GM18511 (cell line): Measurements from ENCODE around the gene OGN.

ENCODE experiments used
- ATAC-seq: cut with Tn5 transposase; IDR thresholded peaks from one replicate; pipeline ENCODE4 v1.9.1; 2021; ENCODE audit warnings: mild to moderate bottlenecking, moderate library complexity; ENCODE audit not compliant: unreplicated experiment

Gene OGN

DNA sequence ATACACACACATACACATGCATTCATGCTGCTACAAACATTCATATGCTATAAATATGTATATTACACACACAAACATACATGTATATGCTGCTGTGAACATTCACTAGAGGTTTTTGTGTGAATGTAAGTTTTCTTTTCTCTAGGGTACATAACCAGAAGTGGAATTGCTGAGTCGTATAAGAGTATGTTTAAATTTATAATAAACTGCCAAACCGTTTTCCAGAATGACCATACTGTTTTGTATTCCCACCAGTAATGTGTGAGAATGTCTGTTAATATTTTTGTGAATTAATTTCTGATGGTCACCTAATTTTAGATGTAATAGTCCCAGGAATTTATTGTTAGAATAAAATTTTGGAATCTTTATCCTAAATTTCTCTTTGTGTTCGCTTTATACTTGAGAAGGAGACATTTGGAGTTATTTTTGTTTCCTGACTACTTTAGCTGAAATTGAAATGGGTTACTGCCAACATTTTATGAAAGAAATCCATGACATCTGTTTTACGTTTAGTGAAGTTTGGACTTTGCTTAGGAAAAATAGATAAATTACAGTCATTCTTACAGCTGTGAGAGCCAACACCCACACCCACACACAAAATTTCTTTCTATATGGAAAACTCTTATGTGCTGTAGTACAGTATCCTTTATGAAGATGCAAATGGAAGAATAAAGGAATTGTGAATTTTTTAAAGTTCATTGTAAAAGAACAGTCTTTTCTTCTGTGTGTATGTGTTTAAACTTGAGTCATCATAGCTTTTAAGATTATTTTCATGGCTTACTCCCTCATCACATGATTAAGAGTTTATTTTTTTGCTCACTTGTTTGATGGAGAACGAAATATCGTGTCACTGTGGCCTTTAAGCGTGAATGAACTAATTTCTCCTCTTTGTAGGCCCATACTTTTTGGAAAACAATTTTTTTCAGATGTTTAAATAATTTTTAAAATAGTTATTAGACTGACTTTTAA is 54.3 kb downstream of the OGN start:
- no peak for ATAC-seq

- ATAC-seq, result no peak
These were observed 58.8 kb downstream of the OGN start for GRCh38 chr9:92345582-92345981.

DNA sequence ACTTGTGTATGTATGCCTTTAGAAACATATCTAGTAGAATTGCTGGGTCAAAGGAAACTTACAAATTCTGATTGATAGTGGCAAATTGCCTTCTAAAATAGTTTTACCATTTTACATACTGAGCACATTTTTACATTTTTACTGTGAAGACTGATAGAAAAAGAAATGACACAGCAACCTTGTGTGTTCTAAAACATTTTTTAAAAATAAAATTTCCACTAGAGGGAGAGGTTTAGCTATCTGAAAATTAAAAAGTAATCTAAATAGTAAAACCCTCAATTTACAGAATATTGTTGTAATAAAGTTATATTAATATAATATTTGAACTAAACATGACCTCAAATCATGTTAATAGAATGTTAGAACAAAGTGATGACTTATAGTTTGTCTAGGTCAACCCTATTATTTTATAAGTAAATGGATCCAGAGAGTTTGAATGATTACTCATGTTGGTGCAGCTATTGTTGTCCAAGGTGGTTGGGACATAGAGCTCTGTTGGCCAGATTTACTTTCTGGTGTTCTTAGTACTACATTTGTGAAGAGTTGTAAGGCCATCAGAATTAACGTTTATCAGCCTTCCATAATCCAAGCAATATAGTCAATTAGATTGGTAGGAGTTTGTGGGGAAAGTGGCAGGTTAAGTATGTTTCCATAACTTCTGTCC is 61.4 kb downstream of the OGN start:
- ATAC-seq, result no peak

- no peak for ATAC-seq
These were observed 62.8 kb downstream of the OGN start for GRCh38 chr9:92341578-92341977.

DNA sequence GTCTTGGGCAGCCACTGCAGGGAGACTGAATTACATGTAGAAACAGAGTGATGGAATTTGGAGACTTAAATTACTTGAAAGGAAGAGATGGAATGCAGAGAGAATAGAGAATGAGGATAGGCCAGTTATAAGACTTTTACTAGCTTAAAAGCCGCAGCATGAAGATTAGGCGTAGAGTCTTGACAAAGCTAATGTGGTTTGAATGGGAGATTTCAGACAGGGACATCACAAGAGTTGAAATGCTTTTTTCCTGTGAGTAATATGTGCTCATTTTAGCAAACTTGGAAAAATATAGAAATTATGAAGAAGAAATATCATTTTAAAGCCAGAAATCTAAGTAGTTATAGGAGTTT is 71.1 kb downstream of the OGN start:
- ATAC-seq, result no peak
